ENCODE measurements around the gene HPCAL4. TPM values are rescaled to one million over a fixed set of nuclear protein-coding genes. Genes with fewer than 3 reads are reported as not detected.

Gene HPCAL4
- total RNA-seq, 1 experiment from 2014 or later: 0.14 TPM

DNA sequence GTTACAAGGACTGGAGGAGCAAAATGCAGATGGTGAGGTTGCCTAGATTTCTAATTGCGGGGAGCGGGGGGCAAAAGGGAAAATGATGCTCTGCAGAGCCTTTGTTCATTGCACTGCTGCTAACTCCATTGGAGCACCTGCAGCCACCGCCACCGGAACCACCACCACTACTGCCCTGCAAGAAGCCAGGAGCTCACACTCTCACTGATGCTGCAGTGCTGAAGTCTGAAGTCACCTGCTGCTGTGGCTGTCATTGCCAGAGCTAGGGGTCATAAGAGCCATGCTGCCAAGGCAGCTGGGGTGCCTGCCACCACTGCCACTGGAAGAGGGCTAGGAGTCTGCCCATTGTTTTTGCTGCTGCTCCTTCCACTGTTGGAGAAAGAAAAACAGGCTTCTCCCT, 7.3 kb upstream of the HPCAL4 start:
- no peaks in the 10 kb centered on the region for H3K9me3 Mint-ChIP-seq (ENCODE audit: unreplicated experiment)
- H3K9me3 ChIP-seq: no peaks in the 10 kb centered on the region
- H3K4me1 Mint-ChIP-seq (ENCODE audit: low read depth, unreplicated experiment): peaks cover 13% of the 10 kb centered on the region
- no TSS peak for BruUV-seq (replicated peaks)
- no peaks in the 10 kb centered on the region for H3K27me3 ChIP-seq (replicated peaks; ENCODE audit: control insufficient read depth, insufficient read depth, low read length)
- H3K27me3 Mint-ChIP-seq (ENCODE audit: insufficient read depth, unreplicated experiment): peaks cover 9% of the 10 kb centered on the region
- no peak for DNase-seq
- CTCF ChIA-PET: no interaction called here
- H3K4me3 Mint-ChIP-seq (ENCODE audit: unreplicated experiment): no peak overlapping the region
- no peaks in the 10 kb centered on the region for H3K36me3 Mint-ChIP-seq (ENCODE audit: insufficient read depth, unreplicated experiment)
- H3K4me3 ChIP-seq (ENCODE audit: low read depth, low read length): no peak overlapping the region
- no peaks in the 10 kb centered on the region for H3K4me1 ChIP-seq
- TF ChIP-seq, protein P1, sequence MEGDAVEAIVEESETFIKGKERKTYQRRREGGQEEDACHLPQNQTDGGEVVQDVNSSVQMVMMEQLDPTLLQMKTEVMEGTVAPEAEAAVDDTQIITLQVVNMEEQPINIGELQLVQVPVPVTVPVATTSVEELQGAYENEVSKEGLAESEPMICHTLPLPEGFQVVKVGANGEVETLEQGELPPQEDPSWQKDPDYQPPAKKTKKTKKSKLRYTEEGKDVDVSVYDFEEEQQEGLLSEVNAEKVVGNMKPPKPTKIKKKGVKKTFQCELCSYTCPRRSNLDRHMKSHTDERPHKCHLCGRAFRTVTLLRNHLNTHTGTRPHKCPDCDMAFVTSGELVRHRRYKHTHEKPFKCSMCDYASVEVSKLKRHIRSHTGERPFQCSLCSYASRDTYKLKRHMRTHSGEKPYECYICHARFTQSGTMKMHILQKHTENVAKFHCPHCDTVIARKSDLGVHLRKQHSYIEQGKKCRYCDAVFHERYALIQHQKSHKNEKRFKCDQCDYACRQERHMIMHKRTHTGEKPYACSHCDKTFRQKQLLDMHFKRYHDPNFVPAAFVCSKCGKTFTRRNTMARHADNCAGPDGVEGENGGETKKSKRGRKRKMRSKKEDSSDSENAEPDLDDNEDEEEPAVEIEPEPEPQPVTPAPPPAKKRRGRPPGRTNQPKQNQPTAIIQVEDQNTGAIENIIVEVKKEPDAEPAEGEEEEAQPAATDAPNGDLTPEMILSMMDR (IDR thresholded peaks at IDR 0.05; ENCODE audit: insufficient read depth in 1 of 2, low read depth in 1 of 2, low read length in 1 of 2, severe bottlenecking in 1 of 2, unreplicated experiment in 1 of 2): no peak
- no peaks in the 10 kb centered on the region for H3K36me3 ChIP-seq (ENCODE audit: control insufficient read depth, insufficient read depth, low read length)
- intact Hi-C loops (cut with micrococcal nuclease; ENCODE audit: unreplicated experiment): no loop called here
- no peak overlapping the region for H3K27ac Mint-ChIP-seq (ENCODE audit: unreplicated experiment)
- POLR2A ChIA-PET: no interaction called here

DNA sequence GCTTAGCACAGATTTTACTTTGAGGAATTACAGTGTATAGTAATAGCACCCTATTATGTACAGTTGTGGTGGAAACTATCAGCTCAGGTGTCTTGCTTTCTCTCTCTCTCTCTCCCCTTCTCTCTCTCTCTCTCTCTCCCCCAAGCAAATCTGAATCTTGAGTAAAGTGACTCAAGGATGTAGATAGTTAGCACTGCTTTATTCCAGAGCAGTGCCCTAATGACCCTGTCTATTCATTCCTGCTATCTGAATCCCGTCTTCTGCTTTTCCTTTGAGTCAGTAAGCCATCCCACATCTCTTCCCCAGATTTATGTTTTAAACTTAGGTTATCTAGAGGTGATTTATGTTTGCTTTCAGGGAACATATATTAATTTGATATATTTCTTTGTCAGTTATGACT, 5.2 kb upstream of the HPCAL4 start:
- no TSS peak for BruUV-seq (replicated peaks)
- Histone ChIP-seq H3K27me3 (replicated peaks; ENCODE audit: control insufficient read depth, insufficient read depth, low read length) (no peaks in the 10 kb centered on the region; the same call in 1 of the 2 replicates), H3K36me3 (ENCODE audit: control insufficient read depth, insufficient read depth, low read length) (no peaks in the 10 kb centered on the region), H3K9me3 (no peaks in the 10 kb centered on the region), H3K4me1 (peaks cover 4% of the 10 kb centered on the region; the same call in 1 of the 2 replicates), H3K4me3 (ENCODE audit: low read depth, low read length) (no peak overlapping the region)
- no peaks in the 10 kb centered on the region for H3K9me3 Mint-ChIP-seq (ENCODE audit: unreplicated experiment)
- no peak overlapping the region for H3K4me3 Mint-ChIP-seq (ENCODE audit: unreplicated experiment)
- DNase-seq: no peak
- ChIA-PET POLR2A (interaction anchor here (0.5 kb wide), 1 partner anchor 42 kb away, joined by 9 read pairs; the partner anchor contains the start of gene PPIE), CTCF (no interaction called here)
- intact Hi-C loops (cut with micrococcal nuclease; ENCODE audit: unreplicated experiment): no loop called here
- H3K36me3 Mint-ChIP-seq (ENCODE audit: insufficient read depth, unreplicated experiment): no peaks in the 10 kb centered on the region
- peaks cover 8% of the 10 kb centered on the region for H3K4me1 Mint-ChIP-seq (ENCODE audit: low read depth, unreplicated experiment)
- H3K27ac Mint-ChIP-seq (ENCODE audit: unreplicated experiment): no peak overlapping the region
- H3K27me3 Mint-ChIP-seq (ENCODE audit: insufficient read depth, unreplicated experiment): peaks cover 11% of the 10 kb centered on the region
- TF ChIP-seq, protein P1 (IDR thresholded peaks at IDR 0.05; ENCODE audit: insufficient read depth in 1 of 2, low read depth in 1 of 2, low read length in 1 of 2, severe bottlenecking in 1 of 2, unreplicated experiment in 1 of 2): no peak

DNA sequence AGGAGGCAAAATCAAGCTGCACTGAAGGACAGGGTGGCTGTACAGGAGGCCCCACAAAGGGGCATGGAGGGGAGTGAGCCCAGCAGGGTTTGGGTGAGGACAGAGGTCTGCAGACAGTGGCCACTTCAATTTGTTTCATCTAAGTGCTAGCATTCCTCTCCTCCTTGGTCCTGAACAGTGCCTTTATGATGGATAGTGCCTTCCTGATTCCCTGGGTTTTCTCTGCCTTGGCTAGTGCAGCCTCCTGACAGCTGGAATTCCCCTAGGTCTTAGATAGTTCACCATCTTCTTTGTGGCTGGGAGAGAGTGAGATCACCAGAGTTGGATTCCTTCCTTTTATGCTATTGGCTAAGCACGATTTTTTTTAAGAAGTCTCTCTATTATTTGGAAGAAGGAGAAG, 3.8 kb upstream of the HPCAL4 start:
- no peaks in the 10 kb centered on the region for H3K36me3 ChIP-seq (ENCODE audit: control insufficient read depth, insufficient read depth, low read length)

More for the DNA sequence above, 3.8 kb upstream of the HPCAL4 start:
- DNase-seq: no peak
- H3K27ac Mint-ChIP-seq (ENCODE audit: unreplicated experiment): no peak overlapping the region
- intact Hi-C loops (cut with micrococcal nuclease; ENCODE audit: unreplicated experiment): no loop called here
- no peaks in the 10 kb centered on the region for H3K9me3 Mint-ChIP-seq (ENCODE audit: unreplicated experiment)
- POLR2A ChIA-PET: no interaction called here
- TF ChIP-seq, protein P1 (IDR thresholded peaks at IDR 0.05; ENCODE audit: insufficient read depth in 1 of 2, low read depth in 1 of 2, low read length in 1 of 2, severe bottlenecking in 1 of 2, unreplicated experiment in 1 of 2): no peak
- Histone ChIP-seq H3K4me3 (ENCODE audit: low read depth, low read length) (no peak overlapping the region), H3K4me1 (peaks cover 4% of the 10 kb centered on the region; the same call in 1 of the 2 replicates), H3K9me3 (no peaks in the 10 kb centered on the region), H3K27me3 (replicated peaks; ENCODE audit: control insufficient read depth, insufficient read depth, low read length) (no peaks in the 10 kb centered on the region; the same call in 1 of the 2 replicates)
- peaks cover 17% of the 10 kb centered on the region for H3K27me3 Mint-ChIP-seq (ENCODE audit: insufficient read depth, unreplicated experiment)
- no peaks in the 10 kb centered on the region for H3K4me1 Mint-ChIP-seq (ENCODE audit: low read depth, unreplicated experiment)
- CTCF ChIA-PET: interaction anchor here (0.6 kb wide), 1 partner anchor 1819 kb away, joined by 8 read pairs; no protein-coding TSS in a partner anchor
- H3K36me3 Mint-ChIP-seq (ENCODE audit: insufficient read depth, unreplicated experiment): no peaks in the 10 kb centered on the region
- no peak overlapping the region for H3K4me3 Mint-ChIP-seq (ENCODE audit: unreplicated experiment)
- no TSS peak for BruUV-seq (replicated peaks)
